ENCODE data around the gene PRDM15. TPM values are rescaled to one million over a fixed set of nuclear protein-coding genes. Genes with fewer than 3 reads are reported as not detected.

The PRDM15 gene
- total RNA-seq, 1 donor: 7.2 TPM

GRCh38 chr21:41880153-41880552, 1.0 kb upstream of the PRDM15 start:
- no peaks in the 10 kb centered on the region for H3K9me3 ChIP-seq (ENCODE audit: low read depth, low read length)
- H2AFZ ChIP-seq (ENCODE audit: low read length): no peak overlapping the region
- peaks cover 31% of the 10 kb centered on the region for H3K79me2 ChIP-seq (ENCODE audit: insufficient read depth, low read length)
- H3K4me1 ChIP-seq (ENCODE audit: insufficient read depth, low read length): peaks cover 11% of the 10 kb centered on the region
- no peaks in the 10 kb centered on the region for H3K27me3 ChIP-seq (ENCODE audit: insufficient read depth, low read length)
- DNase-seq (ENCODE audit: insufficient read length, low spot score, missing footprints): no peak
- peak overlapping the region; percentile 83 for H3K4me2 ChIP-seq (ENCODE audit: insufficient read depth, low read length)
- TF ChIP-seq CTCF (IDR thresholded peaks at IDR 0.05; ENCODE audit: extremely low read depth, low read depth, low read length): no peak
- peak overlapping the region; percentile 89 for H3K27ac ChIP-seq (ENCODE audit: low read depth, low read length)
- no peaks in the 10 kb centered on the region for H4K20me1 ChIP-seq (ENCODE audit: insufficient read depth, low read length)
- H3K4me3 ChIP-seq (ENCODE audit: insufficient read depth, low read length): no peak overlapping the region
- no peaks in the 10 kb centered on the region for H3K36me3 ChIP-seq (ENCODE audit: insufficient read depth, low read length)

- no peaks in the 10 kb centered on the region for H4K20me1 ChIP-seq (ENCODE audit: insufficient read depth, low read length)
- no peak for TF ChIP-seq CTCF (IDR thresholded peaks at IDR 0.05; ENCODE audit: extremely low read depth, low read depth, low read length)
- H3K79me2 ChIP-seq (ENCODE audit: insufficient read depth, low read length): peaks cover 42% of the 10 kb centered on the region
- no peaks in the 10 kb centered on the region for H3K27me3 ChIP-seq (ENCODE audit: insufficient read depth, low read length)
- DNase-seq (ENCODE audit: insufficient read length, low spot score, missing footprints): peak; percentile 99
- peak overlapping the region; percentile 82 for H3K27ac ChIP-seq (ENCODE audit: low read depth, low read length)
- H2AFZ ChIP-seq (ENCODE audit: low read length): no peak overlapping the region
- peak overlapping the region; percentile 99 for H3K4me2 ChIP-seq (ENCODE audit: insufficient read depth, low read length)
- no peaks in the 10 kb centered on the region for H3K9me3 ChIP-seq (ENCODE audit: low read depth, low read length)
- no peaks in the 10 kb centered on the region for H3K36me3 ChIP-seq (ENCODE audit: insufficient read depth, low read length)
- H3K4me1 ChIP-seq (ENCODE audit: insufficient read depth, low read length): peaks cover 11% of the 10 kb centered on the region
- peak overlapping the region; percentile 84 for H3K4me3 ChIP-seq (ENCODE audit: insufficient read depth, low read length)
Measured at GRCh38 chr21:41878831-41879189, 334 bp downstream of the PRDM15 start.

DNA sequence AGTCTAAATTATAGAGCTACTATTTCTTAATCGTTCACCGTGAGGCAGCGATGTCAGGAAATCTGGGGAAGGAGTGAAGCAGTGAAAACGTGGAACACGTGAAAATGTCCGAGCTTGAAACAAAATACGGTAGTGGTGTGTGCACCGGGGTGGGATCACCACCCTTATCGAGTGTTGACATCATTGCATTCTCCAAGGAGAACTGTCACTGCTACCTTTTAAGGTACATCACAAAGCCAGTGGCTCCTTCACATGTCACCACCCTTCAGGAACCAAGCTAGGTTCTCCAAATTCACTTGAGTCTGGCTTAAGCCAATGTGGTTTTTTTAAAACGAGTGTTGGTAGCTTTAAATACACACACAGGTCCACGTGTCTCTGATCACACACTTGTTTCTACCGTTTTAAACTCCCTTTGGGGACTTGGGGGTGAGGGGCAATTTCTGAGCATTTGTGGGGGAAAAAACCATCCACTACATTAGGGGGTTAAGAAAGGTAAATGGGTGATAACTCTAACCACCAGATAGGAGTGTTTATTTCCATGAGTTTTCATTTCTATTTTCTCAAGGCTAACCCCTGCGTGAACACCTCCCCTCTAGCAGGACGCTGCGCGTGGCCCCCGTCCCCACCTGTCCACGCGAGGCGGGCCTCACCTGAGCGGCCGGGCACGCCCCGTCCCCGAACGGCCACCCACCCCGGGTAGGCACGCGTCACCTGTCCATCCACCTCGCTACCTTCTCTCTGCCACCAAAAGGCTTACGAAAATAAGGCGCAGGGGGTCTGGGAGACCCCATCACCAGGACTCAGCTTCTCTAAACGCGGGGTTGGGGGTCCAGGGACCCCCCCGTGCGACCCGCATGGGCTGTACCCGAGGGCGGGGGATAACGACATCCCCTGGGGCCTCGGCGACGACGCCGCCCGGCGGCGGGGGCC, 978 bp downstream of the PRDM15 start:
- Histone ChIP-seq H3K4me1 (ENCODE audit: insufficient read depth, low read length) (peaks cover 11% of the 10 kb centered on the region), H3K36me3 (ENCODE audit: insufficient read depth, low read length) (no peaks in the 10 kb centered on the region), H2AFZ (ENCODE audit: low read length) (peak overlapping the region; percentile 77), H3K4me2 (ENCODE audit: insufficient read depth, low read length) (peak overlapping the region; percentile 99), H3K79me2 (ENCODE audit: insufficient read depth, low read length) (peaks cover 48% of the 10 kb centered on the region), H4K20me1 (ENCODE audit: insufficient read depth, low read length) (no peaks in the 10 kb centered on the region), H3K4me3 (ENCODE audit: insufficient read depth, low read length) (peak overlapping the region; percentile 84), H3K27ac (ENCODE audit: low read depth, low read length) (peak overlapping the region; percentile 82), H3K27me3 (ENCODE audit: insufficient read depth, low read length) (no peaks in the 10 kb centered on the region), H3K9me3 (ENCODE audit: low read depth, low read length) (no peaks in the 10 kb centered on the region)
- TF ChIP-seq CTCF (IDR thresholded peaks at IDR 0.05; ENCODE audit: extremely low read depth, low read depth, low read length): no peak
- DNase-seq (ENCODE audit: insufficient read length, low spot score, missing footprints): peak; percentile 95

GRCh38 chr21:41876928-41877652, 2.1 kb downstream of the PRDM15 start:
- Histone ChIP-seq H3K4me3 (ENCODE audit: insufficient read depth, low read length) (peak overlapping the region; percentile 84), H3K4me2 (ENCODE audit: insufficient read depth, low read length) (peak overlapping the region; percentile 99), H2AFZ (ENCODE audit: low read length) (peak overlapping the region; percentile 77), H4K20me1 (ENCODE audit: insufficient read depth, low read length) (no peaks in the 10 kb centered on the region), H3K27ac (ENCODE audit: low read depth, low read length) (peak overlapping the region; percentile 82), H3K27me3 (ENCODE audit: insufficient read depth, low read length) (no peaks in the 10 kb centered on the region), H3K36me3 (ENCODE audit: insufficient read depth, low read length) (no peaks in the 10 kb centered on the region), H3K4me1 (ENCODE audit: insufficient read depth, low read length) (peaks cover 11% of the 10 kb centered on the region), H3K79me2 (ENCODE audit: insufficient read depth, low read length) (peaks cover 50% of the 10 kb centered on the region), H3K9me3 (ENCODE audit: low read depth, low read length) (no peaks in the 10 kb centered on the region)
- no peak for TF ChIP-seq CTCF (IDR thresholded peaks at IDR 0.05; ENCODE audit: extremely low read depth, low read depth, low read length)
- no peak for DNase-seq (ENCODE audit: insufficient read length, low spot score, missing footprints)
